ENCODE results near the gene D2HGDH.
"Not testable (repeated sequence)": the region's sequence is repeated elsewhere in the genome, so short reads cannot be mapped to it uniquely, and the experiment has no call there.

D2HGDH gene

DNA sequence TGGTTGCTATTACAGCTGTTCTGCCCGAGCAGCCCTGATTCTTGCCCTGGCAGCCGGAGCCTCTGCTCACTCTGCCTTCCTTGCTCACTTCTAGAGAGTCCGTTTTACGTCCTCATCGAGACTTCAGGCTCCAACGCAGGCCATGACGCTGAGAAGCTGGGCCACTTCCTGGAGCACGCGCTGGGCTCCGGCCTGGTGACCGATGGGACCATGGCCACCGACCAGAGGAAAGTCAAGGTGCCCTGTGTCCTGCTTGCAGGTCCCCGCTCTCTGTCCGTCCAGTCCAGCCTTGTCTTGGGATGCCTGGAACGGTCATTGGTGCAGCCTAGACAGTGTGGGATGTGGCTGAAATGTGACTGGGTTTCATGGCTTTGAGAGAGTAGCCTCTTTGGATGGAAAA lies 16.7 kb downstream of the D2HGDH start:
- no peak for DNase-seq

DNA sequence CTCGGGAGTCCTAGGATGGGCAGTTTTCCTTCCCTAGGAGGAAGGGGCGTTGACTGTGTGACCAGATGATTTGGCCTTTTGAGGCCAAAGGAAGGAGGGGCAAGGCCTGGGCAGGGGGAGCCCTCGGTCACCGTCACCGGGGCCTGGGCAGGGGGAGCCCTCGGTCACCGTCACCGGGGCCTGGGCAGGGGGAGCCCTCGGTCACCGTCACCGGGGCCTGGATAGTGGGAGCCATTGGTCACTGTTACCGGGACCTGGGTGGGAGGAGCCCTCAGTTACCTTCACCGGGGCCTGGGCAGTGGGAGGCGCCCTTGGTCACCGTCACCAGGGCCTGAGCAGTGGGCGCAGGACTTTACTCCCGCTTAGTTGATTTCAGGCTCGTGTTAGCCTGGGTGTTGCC lies 17.3 kb downstream of the D2HGDH start:
- DNase-seq, result no peak

DNA sequence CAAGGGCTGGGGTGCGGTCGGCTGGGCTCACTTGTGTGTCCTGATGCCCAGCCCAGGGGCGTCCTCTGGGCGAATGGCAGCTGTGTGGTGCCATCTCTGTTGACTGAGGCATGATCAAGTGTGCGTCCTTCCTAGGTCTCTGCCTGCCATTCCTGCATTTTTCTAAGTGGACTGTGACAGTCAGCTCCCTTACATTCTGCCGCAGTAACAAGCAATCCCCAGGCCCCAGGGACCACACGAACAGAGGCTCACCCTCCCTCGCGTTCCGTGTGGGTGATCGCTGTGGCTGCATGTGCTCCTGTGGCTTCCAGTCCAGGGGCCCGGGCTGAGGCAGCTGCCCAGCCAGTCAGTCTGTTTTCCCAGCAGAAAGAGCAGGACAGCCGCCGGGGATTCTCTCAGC lies 17.8 kb downstream of the D2HGDH start:
- no peak for DNase-seq

DNA sequence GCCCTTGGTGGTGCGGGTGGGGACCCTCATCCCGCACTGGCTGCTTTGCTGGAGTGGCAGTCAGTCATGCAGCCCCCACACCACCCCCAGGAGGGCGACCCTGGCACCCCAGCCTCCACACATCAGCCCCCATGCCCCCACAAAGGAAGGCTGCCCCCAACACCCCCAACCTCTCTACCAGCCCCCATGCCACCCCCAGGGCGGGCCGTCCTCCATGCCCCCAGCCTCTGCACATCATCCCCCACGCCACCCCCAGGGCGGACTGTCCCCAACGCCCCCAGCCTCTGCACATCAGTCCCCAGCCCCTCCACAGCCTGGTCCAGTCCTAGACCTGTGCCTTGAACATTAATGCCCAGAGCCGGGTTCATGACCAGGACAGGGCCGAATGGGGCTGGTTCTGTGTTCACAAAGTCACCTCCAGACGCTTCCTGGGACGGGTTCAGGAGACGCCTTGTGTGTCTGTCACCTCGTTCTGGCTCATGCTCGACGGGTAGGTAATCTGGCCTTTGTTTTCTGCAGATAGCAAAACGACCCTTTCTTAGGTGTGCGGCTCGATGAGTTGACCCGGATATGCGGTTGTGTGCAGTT lies 18.4 kb downstream of the D2HGDH start:
- no peak for DNase-seq

DNA sequence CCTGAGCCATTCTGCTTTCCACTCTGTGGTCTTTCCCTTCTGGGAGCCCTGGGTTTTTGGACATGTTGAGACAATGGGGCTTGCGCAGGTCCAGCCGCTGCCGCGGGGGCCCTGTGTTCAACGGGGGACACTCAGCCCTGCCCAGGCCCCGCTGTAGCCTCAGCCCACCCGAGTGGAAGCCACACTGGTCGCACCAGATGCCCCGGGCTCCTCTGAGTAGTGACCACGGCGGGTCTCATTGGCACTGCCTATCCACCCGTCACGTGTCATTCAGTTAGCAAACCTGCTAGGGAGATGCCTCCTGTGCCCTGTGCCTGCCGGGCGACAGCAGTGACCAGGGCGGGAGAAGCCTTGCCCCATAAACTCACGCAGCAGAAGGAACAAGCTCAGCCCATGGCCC lies 19.1 kb downstream of the D2HGDH start:
- no peak for DNase-seq

DNA sequence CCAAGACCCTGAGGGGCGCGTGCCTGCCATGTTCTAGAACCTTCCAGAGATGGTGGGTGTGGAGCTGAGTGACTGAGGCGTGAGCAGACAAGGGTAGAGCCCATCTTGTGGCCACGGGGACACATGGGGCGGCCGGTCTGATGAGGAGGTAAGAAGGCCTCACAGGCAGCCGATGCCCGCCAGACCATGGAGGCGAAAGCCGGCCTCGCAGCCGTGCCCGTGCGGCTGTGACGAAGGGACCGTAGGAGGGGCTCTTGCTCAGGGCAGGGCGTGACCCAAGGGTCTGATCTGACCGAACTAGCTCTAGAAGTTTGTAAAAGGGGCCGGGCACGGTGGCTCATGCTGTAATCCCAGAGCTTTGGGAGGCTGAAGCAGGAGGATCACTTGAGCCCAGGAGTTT lies 19.6 kb downstream of the D2HGDH start:
- no peak for DNase-seq

DNA sequence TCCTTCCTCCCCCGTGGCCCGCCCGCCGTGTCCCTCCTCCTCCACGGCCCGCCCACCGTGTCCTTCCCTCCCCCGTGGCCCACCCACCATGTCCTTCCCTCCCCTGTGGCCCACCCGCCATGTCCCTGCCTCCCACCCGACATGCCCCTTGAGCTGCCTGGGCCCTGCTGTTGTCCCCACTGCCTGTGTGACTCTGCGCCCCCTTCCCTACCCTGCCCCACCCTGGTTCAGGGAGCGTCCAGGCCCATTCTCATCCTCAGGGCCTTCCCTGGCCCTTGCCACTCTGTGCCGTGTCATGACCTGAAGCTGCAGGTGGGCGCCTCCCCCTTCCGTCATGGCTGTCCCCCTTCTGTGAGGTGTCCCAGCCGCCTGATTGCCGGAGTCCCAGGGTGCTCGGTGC lies 20.7 kb downstream of the D2HGDH start:
- no peak for DNase-seq

DNA sequence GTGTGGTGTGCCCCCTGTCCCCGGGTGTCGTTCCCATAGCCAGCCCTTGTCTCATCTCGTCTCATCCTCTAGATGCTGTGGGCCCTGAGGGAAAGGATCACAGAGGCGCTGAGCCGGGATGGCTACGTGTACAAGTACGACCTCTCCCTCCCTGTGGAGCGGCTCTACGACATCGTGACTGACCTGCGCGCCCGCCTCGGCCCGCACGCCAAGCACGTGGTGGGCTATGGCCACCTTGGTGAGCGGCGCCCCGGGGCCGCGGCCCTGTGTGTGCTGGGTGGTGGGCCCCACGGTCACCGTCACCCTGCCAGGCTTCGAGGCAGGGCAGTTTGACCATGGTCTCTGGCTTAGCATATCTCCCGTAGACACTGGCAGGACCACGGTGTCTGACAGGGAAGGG lies 21.3 kb downstream of the D2HGDH start:
- DNase-seq, result no peak

DNA sequence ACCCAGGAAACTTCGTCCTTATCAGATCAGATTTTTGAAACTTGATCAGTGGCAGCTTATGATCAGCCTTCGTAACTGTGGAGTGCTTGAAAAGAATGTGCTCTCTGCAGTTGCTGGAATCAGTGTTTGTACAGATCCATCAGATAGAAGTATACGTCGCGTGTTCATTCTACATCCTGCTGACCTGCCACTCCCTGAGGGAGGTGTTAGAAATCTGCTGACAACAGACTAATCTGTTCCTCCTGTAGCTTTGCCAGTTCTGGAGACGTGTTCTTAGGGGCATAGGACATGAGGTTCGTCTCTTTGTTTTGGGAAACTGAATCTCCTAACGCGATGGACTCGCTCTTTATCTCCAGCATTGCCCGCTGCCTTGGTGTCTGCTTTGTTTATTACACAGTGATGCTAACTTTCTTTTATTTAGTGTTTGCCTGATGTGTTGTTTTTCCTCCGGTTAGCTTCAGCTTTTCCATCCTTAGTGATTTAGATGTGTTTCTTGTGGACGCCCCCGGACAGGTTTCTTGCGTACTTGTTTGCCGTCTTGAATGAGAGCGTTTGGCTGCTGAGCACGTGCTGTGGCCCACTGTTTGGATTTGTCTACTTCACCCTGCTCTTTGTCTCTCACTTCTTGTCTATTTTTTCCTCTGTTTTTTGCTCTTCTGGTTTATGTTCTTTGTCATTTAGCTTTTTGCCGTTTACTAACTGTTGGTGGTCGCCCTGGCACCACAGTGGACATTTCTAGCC lies 24.8 kb downstream of the D2HGDH start:
- no peak for DNase-seq

DNA sequence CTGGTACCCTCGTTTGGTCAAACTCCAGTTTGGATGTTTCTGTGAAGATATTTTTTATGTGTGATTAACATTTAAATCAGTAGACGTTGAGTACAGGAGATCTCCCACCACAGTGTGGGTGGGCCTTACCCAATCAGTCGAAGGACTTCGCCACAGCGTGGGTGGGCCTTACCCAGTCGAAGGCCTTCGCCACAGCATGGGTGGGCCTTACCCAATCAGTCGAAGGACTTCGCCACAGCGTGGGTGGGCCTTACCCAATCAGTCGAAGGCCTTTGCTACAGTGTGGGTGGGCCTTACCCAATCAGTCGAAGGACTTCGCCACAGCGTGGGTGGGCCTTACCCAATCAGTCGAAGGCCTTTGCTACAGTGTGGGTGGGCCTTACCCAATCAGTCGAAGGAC lies 25.5 kb downstream of the D2HGDH start:
- DNase-seq, result not testable (repeated sequence)

DNA sequence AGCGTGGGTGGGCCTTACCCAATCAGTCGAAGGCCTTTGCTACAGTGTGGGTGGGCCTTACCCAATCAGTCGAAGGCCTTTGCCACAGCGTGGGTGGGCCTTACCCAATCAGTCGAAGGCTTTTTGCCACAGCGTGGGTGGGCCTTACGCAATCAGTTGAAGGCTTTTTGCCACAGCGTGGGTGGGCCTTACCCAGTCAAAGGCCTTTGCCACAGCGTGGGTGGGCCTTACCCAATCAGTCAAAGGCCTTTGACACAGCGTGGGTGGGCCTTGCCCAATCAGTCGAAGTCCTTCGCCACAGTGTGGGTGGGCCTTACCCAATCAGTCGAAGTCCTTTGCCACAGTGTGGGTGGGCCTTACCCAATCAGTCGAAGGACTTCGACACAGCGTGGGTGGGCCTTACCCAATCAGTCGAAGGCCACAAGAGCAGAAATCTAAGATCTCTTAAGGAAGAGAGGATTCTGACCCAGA lies 25.9 kb downstream of the D2HGDH start:
- no peak for DNase-seq

DNA sequence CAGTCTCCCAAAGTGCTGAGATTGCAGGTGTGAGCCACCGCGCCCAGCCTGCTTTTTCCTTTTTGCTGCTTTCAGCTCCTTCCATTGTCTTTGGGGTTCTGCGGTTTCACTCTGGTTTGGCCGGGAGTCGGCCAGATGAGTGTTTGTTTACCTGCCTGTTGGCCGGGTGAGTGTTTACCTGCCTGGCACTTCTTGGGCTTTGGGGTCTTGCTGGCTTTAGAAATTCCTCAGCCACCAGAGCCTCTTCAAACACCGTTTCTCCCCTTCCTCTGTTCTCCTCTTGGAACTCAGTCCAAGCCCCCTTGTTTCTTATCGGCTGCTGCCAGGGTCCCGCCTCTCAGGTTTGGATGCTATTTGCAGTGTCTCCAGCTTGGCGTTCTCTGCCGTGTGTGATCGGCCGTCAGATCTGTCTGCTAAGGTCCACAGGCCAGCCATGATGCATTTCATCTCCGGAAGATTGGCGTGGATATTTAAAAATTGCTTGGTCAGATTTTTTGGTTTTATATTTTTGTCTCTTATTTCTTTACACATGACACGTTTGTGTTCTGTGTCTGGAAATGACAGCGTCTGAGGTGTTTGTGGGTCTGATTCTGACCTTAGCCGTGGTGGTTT lies 28.0 kb downstream of the D2HGDH start:
- DNase-seq, result no peak

DNA sequence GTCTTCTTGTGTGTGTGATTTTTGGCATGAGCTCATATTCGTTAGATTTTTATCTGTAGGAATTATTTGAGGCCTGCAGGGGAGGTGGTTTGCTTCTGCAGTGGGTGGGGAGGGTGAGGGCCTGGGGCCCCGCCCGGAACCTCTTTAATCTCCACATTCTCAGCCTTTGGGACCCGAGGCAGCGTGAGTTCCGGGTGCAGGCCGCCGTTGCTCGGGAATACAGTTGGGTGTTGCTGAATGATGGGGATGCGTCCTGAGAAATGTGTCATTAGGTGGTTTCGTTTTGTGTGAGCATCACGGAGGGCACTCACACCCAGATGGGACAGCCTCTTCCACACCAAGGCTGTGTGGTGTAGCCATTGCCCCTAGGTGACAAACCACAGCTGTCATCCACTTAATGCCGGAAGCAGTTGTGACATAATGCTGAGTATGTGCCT lies 28.5 kb downstream of the D2HGDH start:
- peak; percentile 37 to 45 for DNase-seq

DNA sequence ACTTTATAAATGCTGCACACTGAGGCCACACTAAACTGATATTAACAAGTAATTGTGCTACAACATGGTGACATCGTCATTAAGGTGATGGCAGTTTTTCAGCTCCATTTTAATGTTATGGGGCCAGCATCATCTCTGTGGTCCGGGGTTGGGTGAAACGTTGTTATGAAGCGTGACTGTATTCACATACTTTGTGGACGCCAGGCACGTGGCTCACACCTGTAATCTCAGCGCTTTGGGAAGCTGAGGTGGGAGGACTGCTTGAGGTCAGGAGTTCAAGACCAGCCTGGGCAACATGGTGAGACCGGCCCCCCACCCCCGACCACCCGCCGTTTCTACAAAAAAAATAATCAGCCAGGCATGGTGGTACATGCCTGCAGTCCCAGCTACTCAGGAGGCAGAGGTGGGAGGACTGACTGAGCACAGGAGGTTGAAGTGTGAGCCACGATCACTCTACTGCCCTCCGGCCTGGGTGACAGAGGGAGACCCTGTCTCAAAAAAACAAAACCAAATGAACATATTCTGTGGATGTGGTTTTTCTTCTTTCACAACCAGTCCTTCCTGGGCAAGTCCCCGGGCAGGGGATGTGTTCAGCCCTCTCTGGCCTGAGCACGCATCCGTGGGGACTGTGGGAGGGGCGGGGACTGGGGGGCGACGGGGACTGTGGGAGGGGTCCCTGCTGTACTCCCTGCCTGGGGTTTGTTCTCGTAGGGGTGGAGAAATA lies 29.3 kb downstream of the D2HGDH start:
- DNase-seq, result no peak

DNA sequence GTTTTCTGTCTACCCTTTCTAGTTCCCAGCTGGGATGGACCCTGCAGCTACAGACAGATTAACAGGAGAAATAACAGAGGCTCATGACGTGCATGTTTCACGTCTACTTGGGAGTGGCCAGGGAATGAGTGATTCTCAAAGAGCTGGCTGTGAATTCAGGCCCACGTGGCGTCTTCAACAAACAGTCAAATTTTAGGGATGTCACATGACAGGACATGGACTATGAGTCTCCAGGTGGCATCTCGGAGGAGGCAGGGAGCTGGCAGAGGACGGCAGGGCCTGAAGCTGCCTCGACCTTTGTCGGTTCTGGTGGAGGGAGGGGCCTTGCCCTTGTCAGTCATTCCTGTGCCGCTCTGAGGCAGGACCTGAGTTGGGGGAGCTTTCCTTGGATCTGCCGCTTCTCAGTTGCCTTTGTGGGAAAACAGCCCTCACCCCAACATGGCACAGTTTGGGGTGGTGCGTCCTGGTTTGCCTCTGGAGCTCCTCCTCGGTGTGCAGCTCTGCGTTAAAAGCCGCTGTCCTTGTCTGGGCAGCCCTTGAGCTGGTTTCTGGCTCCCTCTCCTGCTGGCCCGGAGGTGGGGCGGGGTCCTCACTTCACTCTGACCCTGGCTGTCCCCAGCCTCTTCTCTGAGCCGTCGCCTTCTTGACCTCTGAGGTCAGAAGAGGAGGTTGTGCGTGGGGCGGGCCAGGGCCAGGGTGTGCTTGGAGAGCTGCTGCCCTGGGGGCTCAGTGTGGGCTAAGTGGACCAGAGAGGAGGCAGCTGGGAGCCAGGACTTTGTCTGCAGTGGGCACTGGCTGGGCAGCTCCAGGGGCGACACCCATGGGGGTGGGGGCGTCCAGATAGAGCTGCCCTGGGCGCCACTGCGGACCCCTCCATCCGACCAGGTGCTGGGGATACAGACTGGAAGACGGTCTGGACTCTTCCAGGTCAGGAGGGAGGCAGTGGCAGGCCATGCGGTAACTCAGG lies 30.1 kb downstream of the D2HGDH start:
- DNase-seq, result no peak

DNA sequence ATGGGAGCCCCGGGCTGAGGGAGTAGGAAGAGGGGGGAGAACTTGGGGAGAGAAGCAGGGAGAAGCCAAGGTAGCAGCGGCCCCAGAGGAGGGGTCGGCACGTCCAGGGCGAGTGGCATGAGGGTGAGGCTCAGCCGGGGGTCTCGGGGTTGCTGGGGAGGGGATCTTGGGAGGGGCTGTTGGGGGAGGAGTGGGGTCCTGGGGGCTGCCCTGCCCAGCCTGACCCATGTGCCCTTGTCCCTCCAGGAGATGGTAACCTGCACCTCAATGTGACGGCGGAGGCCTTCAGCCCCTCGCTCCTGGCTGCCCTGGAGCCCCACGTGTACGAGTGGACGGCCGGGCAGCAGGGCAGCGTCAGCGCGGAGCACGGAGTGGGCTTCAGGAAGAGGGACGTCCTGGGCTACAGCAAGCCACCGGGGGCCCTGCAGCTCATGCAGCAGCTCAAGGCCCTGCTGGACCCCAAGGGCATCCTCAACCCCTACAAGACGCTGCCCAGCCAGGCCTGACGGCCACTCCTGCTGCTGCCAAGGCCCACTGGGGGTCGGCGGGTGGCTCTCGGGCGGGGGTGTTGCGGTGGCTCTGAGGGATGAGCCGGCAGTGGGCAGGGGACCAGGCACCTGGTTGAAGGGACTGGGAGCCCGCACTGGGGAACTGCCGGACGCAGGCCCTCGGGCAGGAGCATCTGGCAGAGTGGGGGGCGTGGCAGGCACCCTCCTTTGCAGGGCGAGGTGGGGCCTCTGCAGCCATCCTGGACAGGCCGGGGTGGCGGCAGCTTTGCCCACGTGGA lies 33.2 kb downstream of the D2HGDH start:
- DNase-seq, result no peak

DNA sequence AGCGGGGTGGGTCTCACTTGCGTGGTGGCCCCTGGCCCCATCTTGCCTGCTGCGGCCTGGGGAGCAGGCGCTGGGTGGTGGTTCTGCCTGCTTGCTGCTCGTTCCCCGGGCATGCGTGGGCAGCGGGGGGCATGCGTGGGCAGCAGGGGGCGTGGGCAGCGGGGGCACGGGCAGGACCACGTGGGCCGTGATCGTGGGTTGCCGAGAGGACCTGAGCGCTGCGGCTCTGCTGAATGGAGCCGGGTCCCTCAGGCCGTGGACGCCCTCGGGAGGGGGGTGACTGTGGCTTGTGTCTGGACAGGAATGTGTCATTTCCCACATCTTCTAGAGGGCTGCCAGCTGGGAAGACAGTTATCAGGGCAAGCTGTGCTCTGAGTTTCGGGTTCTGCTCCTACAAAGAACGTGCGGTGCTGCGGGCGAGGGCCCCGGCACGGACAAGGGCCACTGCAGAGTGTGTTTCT lies 33.9 kb downstream of the D2HGDH start:
- no peak for DNase-seq

DNA sequence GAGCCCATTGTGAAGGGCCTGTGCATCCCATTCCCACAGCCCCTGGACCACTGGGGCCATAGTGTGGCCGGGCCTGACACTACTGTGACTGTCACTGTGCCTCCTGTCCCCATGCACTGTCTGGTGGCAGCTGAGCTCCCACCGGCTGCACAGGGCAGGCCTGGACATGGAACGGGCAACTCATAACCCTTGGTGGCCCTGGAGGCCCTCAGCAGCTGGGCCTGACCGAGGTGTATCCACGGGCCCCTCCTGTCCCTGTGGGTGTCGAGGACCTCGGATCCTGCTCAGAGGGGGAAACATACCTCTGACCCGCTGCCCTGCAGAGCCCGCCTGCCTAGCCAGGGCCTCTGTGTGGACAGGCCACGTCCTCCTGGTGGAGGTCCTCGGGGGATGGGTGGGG lies 34.4 kb downstream of the D2HGDH start:
- no peak for DNase-seq

DNA sequence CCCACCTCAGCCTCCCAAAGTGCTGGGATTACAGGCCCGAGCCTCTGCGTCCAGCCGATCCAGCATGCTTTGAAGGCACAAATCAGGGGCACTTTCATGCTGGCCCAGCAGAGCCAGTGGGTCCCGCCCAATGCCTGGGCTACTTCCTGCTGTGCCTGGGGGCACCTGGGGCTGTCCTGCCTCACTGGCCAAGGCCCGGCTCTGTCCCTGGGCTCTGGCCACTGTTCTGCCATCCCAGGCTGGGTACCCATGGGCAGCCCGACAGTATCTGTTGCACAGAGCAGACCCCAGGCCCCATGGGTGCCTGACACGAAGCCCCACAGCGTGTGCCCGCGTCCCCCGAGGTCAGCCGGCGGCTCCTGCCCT lies 35.4 kb downstream of the D2HGDH start:
- DNase-seq, result no peak

DNA sequence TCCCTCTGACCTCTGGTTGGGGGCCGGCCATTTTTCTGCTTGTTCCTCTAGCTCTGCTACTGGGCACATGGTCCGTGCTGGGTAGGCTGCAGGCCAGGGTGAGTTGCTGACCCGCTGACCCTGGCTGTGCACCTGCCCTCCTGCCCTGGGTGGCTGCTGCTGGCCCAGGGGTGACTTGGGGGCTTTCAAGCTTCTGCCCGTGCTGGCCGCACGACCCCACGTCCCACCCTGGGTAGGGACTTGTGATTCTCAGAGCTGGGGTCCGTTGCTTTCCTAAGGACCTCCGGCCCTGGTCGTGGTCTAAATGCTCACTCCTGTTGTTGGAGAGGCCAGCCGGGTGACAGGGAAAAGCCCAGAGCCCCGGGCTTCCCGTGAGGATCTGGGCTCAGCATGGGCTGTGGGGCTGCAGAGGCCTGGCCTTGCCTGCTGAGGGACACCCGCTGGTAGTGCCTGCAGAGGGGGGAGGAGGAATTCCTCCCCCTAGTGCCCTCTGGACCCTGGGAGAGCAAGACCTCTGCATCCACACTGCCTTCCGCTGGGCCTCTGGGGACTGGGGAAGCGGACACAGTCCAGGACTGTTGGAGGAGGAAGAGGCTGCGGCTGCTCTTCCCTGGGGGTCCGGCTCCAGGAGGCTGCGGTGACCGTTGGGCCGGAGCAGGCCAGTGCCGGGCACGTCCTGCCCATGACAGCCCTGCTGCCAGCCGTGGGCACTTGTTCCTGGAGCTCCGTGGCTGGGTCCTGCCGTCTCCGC lies 35.9 kb downstream of the D2HGDH start:
- DNase-seq, result no peak

DNA sequence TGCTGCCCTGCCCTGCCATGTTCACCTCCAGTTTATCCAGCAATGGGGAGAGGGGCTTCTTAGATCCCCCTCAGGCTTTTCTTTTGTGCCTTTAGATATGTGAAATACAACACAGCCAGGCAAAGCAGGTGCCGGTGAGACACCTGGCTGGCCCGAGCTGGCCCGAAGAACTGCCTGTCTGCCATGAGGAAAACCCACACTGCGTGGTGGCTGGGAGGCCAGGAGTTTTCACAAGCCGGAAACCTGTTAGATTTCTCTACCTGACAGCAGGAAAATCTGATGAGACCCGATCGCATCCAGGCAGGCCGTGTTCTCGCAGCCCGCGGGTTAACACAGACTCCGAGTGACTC lies 36.5 kb downstream of the D2HGDH start:
- DNase-seq, result no peak

Data from activated CD4-positive, alpha-beta T cell treated with anti-CD3 and anti-CD28 coated beads for 4 hours (primary cell).